Astrocyte (in vitro differentiated cells and primary cell): ENCODE results near the gene PIR. TPM values are rescaled to one million over a fixed set of nuclear protein-coding genes. Genes with fewer than 3 reads are reported as not detected.
A peak's percentile ranks its signal among the peaks of the same experiment; 100 is the strongest.

Experiments
- DNase-seq: peaks from one replicate; pipeline ENCODE4 v3.0.0-alpha.2; 2010; ENCODE audit warnings: low read depth
- FAIRE-seq: peaks from 2 replicates; lab custom pipeline; 2011; peaks lifted over from hg19 to GRCh38; lab: Jason Lieb, UNC
- H2AFZ ChIP-seq: 2 replicates; pipeline ENCODE4 v1.6.0; 2012; ENCODE audit warnings: low read depth, low read length, inconsistent platforms
- H3K27ac ChIP-seq: 2 replicates; pipeline ENCODE4 v1.5.1; 2011; ENCODE audit warnings: low read depth, low read length, inconsistent platforms
- H3K27me3 ChIP-seq: 2 replicates; pipeline ENCODE4 v1.6.0; 2011; ENCODE audit warnings: low read length, inconsistent platforms; ENCODE audit not compliant: insufficient read depth
- H3K36me3 ChIP-seq: 2 replicates; pipeline ENCODE4 v1.5.1; 2011; ENCODE audit warnings: low read length, inconsistent platforms; ENCODE audit not compliant: insufficient read depth
- H3K4me1 ChIP-seq: 2 replicates; pipeline ENCODE4 v1.5.1; 2011; ENCODE audit warnings: low read length, inconsistent platforms; ENCODE audit not compliant: insufficient read depth
- H3K4me2 ChIP-seq: 2 replicates; pipeline ENCODE4 v1.6.0; 2012; ENCODE audit warnings: low read length, inconsistent platforms
- H3K4me3 ChIP-seq: 2 replicates; pipeline ENCODE4 v1.5.1; 2011; ENCODE audit warnings: low read depth, mild to moderate bottlenecking, low read length, inconsistent platforms; ENCODE audit not compliant: insufficient read depth
- H3K79me2 ChIP-seq: 2 replicates; pipeline ENCODE4 v1.6.0; 2012; ENCODE audit warnings: mild to moderate bottlenecking, low read length, inconsistent platforms; ENCODE audit not compliant: insufficient read depth
- H3K9ac ChIP-seq: 2 replicates; pipeline ENCODE4 v1.6.0; 2012; ENCODE audit warnings: mild to moderate bottlenecking, low read length, inconsistent platforms
- H3K9me3 ChIP-seq: 2 replicates; pipeline ENCODE4 v1.5.1; 2012; ENCODE audit warnings: low read depth, mild to moderate bottlenecking, low read length, inconsistent platforms; ENCODE audit not compliant: insufficient read depth
- H4K20me1 ChIP-seq: 2 replicates; pipeline ENCODE4 v1.6.0; 2012; ENCODE audit warnings: low read length, inconsistent platforms; ENCODE audit not compliant: insufficient read depth
- H3K27ac Mint-ChIP-seq: one replicate; pipeline ENCODE4 v1.8.0; 2021; ENCODE audit warnings: mild to moderate bottlenecking, mixed read lengths; ENCODE audit not compliant: unreplicated experiment
- H3K27me3 Mint-ChIP-seq: one replicate; pipeline ENCODE4 v1.8.0; 2021; ENCODE audit warnings: low read depth, mixed read lengths; ENCODE audit not compliant: unreplicated experiment
- H3K36me3 Mint-ChIP-seq: one replicate; pipeline ENCODE4 v1.8.0; 2021; ENCODE audit warnings: low read depth, mixed read lengths; ENCODE audit not compliant: unreplicated experiment
- H3K4me1 Mint-ChIP-seq: one replicate; pipeline ENCODE4 v1.8.0; 2021; ENCODE audit warnings: low read depth, mixed read lengths; ENCODE audit not compliant: unreplicated experiment
- H3K4me3 Mint-ChIP-seq: one replicate; pipeline ENCODE4 v1.8.0; 2021; ENCODE audit warnings: mild to moderate bottlenecking, moderate library complexity, mixed read lengths; ENCODE audit not compliant: unreplicated experiment
- H3K9me3 Mint-ChIP-seq: one replicate; pipeline ENCODE4 v1.8.0; 2021; ENCODE audit warnings: mild to moderate bottlenecking, mixed read lengths; ENCODE audit not compliant: unreplicated experiment
- EZH2 ChIP-seq: IDR thresholded peaks from 2 replicates; pipeline ENCODE4 v1.6.1; 2012; ENCODE audit warnings: mild to moderate bottlenecking, low read length, inconsistent platforms; ENCODE audit not compliant: insufficient read depth
- total RNA-seq: library from RNA; stranded (reverse); gene quantifications from 2 replicates; pipeline ENCODE4 v1.2.1, GENCODE V29; 2021
- TF ChIP-seq, protein P1 (sequence below): IDR thresholded peaks from 2 replicates; pipeline ENCODE4 v1.5.1; 2011; ENCODE audit warnings: low read depth, mild to moderate bottlenecking, inconsistent platforms, low read length, moderate library complexity; ENCODE audit not compliant: insufficient read depth

Gene PIR
- total RNA-seq, 1 donor from 2014 or later: 5.5 TPM

GRCh38 chrX:15522464-15522863 lies 29.3 kb upstream of the PIR start:
- Mint-ChIP-seq H3K27me3 (no peaks in the 10 kb centered on the region), H3K4me3 (no peak overlapping the region), H3K27ac (no peak overlapping the region), H3K36me3 (no peaks in the 10 kb centered on the region), H3K4me1 (peaks cover 3% of the 10 kb centered on the region), H3K9me3 (no peaks in the 10 kb centered on the region)
- TF ChIP-seq, protein P1, sequence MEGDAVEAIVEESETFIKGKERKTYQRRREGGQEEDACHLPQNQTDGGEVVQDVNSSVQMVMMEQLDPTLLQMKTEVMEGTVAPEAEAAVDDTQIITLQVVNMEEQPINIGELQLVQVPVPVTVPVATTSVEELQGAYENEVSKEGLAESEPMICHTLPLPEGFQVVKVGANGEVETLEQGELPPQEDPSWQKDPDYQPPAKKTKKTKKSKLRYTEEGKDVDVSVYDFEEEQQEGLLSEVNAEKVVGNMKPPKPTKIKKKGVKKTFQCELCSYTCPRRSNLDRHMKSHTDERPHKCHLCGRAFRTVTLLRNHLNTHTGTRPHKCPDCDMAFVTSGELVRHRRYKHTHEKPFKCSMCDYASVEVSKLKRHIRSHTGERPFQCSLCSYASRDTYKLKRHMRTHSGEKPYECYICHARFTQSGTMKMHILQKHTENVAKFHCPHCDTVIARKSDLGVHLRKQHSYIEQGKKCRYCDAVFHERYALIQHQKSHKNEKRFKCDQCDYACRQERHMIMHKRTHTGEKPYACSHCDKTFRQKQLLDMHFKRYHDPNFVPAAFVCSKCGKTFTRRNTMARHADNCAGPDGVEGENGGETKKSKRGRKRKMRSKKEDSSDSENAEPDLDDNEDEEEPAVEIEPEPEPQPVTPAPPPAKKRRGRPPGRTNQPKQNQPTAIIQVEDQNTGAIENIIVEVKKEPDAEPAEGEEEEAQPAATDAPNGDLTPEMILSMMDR: no peak
- no peak for TF ChIP-seq EZH2
- Histone ChIP-seq H3K4me1 (no peaks in the 10 kb centered on the region), H4K20me1 (no peaks in the 10 kb centered on the region), H3K4me2 (no peak overlapping the region), H3K9me3 (no peaks in the 10 kb centered on the region), H3K4me3 (no peak overlapping the region), H3K79me2 (no peaks in the 10 kb centered on the region), H3K36me3 (no peaks in the 10 kb centered on the region), H3K27me3 (no peaks in the 10 kb centered on the region), H3K27ac (no peak overlapping the region), H3K9ac (no peak overlapping the region), H2AFZ (no peak overlapping the region)
- FAIRE-seq: no peak
- DNase-seq: no peak

DNA sequence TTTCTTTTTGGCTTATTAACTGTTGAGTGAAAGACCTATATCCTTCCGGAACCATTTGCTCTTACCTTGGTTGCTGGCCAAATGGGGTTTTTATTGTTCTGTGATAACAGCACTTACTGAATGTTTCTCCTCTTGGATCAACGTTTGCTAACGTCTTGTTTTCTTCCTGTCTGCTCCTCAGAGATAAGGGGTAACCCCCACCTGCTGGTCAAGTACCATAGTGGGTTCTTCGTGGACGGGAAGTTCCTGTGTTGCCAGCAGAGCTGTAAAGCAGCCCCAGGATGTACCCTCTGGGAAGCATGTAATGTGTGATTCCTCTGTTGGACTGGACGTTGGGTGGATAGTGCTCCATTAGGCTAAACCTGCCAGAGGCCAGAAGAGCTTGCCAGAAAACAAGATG lies 22.8 kb upstream of the PIR start:
- no peak overlapping the region for H3K4me3 Mint-ChIP-seq
- H3K4me1 Mint-ChIP-seq: peaks cover 1% of the 10 kb centered on the region
- TF ChIP-seq, protein P1: no peak
- no peak for TF ChIP-seq EZH2

DNA sequence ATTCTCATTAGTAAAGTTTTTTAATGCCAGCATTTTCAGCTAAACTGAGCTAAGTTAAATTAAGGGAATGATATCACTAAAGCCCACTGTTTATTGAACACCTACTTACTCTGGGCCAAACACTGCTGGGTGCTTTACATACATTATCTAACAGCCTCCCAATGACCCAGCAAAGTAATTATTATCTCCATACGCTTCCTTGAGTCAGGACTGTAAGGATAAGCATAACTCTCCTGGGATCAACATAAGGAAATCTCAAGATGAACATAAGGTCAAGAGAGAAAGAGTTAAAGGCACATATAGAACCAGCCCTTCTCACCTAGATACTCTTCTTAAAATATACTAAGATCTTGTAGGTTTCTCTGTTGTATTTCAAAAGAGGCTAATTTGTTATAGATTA lies 21.1 kb upstream of the PIR start:
- Histone ChIP-seq H3K27me3 (no peaks in the 10 kb centered on the region), H4K20me1 (no peaks in the 10 kb centered on the region), H3K4me2 (no peak overlapping the region), H2AFZ (no peak overlapping the region), H3K79me2 (no peaks in the 10 kb centered on the region), H3K4me3 (no peak overlapping the region), H3K36me3 (no peaks in the 10 kb centered on the region), H3K9me3 (no peaks in the 10 kb centered on the region), H3K27ac (no peak overlapping the region), H3K9ac (no peak overlapping the region), H3K4me1 (no peaks in the 10 kb centered on the region)
- H3K27me3 Mint-ChIP-seq: no peaks in the 10 kb centered on the region
- H3K4me3 Mint-ChIP-seq: no peak overlapping the region
- TF ChIP-seq, protein P1: no peak
- DNase-seq (no peak), FAIRE-seq (peak; percentile 78)
- no peaks in the 10 kb centered on the region for H3K36me3 Mint-ChIP-seq
- H3K4me1 Mint-ChIP-seq: peaks cover 1% of the 10 kb centered on the region
- H3K27ac Mint-ChIP-seq: no peak overlapping the region
- H3K9me3 Mint-ChIP-seq: no peaks in the 10 kb centered on the region

More for the DNA sequence above, 22.8 kb upstream of the PIR start:
- H2AFZ ChIP-seq: no peak overlapping the region
- no peaks in the 10 kb centered on the region for H4K20me1 ChIP-seq
- H3K36me3 Mint-ChIP-seq: no peaks in the 10 kb centered on the region
- no peak for DNase-seq
- H3K9ac ChIP-seq: no peak overlapping the region
- no peaks in the 10 kb centered on the region for H3K4me1 ChIP-seq
- H3K27me3 ChIP-seq: no peaks in the 10 kb centered on the region
- H3K36me3 ChIP-seq: no peaks in the 10 kb centered on the region
- H3K27me3 Mint-ChIP-seq: no peaks in the 10 kb centered on the region
- no peak overlapping the region for H3K4me3 ChIP-seq
- no peak overlapping the region for H3K27ac Mint-ChIP-seq
- no peaks in the 10 kb centered on the region for H3K9me3 Mint-ChIP-seq
- H3K4me2 ChIP-seq: no peak overlapping the region
- H3K27ac ChIP-seq: no peak overlapping the region
- FAIRE-seq: peak; percentile 67
- no peaks in the 10 kb centered on the region for H3K79me2 ChIP-seq
- H3K9me3 ChIP-seq: no peaks in the 10 kb centered on the region
